ENCODE measurements around the gene CCDC9B. TPM values are rescaled to one million over a fixed set of nuclear protein-coding genes. Genes with fewer than 3 reads are reported as not detected.

CCDC9B gene
- total RNA-seq, 1 donor from 2014 or later: 0.86 TPM

DNA sequence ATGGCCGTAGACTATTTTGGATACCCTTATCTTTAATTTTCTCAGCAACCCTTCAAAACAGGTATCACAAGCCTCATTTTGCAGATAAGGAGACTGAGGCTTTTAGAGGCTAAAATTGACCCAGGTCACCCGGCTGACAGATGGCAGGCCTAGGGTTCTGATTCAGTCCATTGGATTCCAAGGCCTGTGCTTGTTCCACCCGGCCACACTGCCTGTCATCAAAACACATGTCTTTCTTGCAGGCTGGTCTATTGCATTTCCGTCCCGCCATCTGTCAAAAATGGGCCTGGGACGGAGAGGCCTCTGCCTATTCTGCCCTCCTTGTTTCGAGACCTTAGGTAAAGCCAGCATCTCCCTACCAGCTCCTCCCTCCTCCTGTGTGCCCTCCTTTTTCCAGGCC, 9.1 kb downstream of the CCDC9B start:
- intact Hi-C loops (cut with micrococcal nuclease): no loop called here

DNA sequence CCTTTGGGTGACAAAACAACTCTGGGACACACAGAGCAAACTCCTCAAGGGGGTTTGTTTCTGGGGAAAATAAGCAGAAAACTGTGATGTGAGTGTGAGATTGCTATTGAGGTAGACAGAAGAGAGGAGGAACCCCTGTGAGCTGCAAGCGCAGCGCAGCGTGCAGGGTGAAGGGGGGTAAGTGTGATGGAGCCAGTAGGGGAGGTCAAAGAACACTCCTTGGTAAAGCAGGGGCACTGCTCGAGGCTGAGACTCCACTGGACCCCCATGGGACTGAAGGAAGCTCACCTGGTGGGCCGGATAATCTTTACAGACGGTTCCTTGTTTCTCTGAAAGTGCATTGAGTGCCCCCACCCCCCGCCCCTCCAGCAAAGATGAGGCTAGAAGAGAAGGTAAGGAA, 9.7 kb downstream of the CCDC9B start:
- intact Hi-C loops (cut with micrococcal nuclease): no loop called here

DNA sequence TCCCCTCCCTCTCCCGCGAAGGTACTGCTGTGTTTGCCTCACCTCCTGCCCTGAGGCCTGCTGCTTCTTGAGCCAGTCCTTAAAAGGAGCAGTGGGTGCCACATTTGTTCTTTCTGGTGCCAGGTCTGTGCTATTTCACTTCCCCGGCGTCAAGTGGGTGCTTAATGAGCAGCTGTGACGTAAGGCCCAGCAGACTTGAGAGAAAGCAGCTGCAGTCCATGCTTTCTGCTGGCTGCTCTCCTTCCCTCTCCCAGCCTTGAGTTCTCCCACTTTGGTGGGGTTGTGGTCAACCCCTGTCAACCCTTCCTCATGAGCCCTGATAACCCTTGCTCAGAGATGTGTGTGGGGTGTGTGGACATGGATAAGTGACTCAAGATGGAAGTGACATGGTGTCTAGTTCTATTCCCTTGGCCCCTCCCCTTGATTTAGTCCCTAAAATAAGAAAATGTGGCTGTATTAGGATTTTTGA, 10.3 kb downstream of the CCDC9B start:
- intact Hi-C loops (cut with micrococcal nuclease): no loop called here

DNA sequence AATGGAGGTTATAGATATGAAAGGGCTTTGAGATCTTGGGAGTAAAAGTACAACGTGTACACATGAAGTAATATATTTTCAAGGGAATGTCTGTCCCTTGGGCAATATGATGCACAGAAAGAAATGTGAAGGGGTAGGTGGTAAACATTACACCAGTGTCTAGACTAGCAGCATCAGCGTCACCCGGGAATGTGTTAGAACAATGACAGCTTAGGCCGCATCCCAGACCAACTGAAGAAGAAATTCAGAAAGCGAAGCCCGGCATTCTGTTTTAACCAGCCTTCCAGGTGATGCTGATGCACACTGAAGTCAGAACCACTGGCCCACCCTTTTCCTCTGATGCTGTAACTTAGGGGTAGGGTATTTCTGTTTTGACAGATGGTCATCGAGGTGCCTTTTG, 10.9 kb downstream of the CCDC9B start:
- intact Hi-C loops (cut with micrococcal nuclease): loop anchor here (10.0 kb wide), 1 partner anchor 905 kb away; the partner anchor contains the start of genes CHP1 and EXD1

DNA sequence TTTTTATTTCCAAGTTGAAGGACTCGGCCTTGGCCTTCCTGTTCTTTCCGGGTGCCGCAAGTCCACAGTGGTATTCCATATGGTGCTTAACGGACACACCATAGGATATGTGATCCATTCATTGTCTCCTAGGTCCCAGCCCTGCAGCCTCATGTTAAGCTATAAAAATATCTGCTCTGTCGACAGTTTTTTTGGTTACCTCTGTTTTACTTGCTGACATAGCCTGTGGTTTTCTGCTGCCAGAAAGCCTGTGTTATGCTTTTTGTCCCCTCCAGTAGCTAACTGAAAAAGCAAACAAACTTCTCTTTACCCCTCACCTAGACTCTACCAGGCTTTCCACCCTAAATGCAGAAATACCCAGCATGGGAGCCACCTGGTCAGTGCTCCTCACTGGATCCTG, 12.0 kb downstream of the CCDC9B start:
- intact Hi-C loops (cut with micrococcal nuclease): loop anchor here (10.0 kb wide), 1 partner anchor 906 kb away; the partner anchor contains the start of genes CHP1 and EXD1

DNA sequence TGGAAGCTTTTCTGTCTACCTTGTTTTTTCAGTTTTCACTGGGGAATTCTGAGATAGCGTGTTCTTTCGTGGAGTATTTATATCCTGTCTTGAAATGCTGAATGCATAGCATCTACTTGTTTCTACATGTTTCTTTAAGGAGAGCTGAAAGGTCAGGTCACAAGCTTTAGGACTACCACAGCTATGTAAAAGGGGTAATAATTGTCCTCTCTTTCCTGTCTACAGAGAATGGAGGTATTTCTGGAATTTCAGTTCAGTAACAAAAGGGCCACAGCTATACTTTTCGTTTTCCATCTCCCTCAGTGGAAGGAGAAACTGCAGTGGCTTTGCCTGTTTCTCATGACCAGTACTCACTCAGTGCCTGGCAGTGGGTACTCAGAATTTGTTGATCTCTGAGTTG, 12.6 kb downstream of the CCDC9B start:
- intact Hi-C loops (cut with micrococcal nuclease): loop anchor here (10.0 kb wide), 1 partner anchor 907 kb away; the partner anchor contains the start of genes CHP1 and EXD1

DNA sequence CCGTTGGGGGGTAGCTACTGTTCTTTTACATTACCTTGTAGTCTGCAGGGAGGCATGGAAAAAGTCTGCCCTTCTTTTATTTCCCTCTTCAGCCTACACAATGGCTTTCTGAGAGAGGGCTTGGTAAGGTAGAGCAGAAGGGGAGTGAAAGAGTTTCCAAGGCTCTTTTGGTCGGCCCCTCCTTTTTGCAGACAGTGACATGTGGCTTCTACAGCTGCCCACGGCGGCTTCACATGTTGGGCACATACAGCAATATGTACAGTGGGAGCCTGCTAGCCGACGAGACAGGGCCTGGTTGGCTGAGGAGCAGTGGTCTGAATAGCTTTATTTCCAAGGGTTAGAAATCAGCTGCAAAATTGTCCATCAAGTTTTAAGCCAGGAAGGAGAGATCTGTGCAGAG, 13.3 kb downstream of the CCDC9B start:
- intact Hi-C loops (cut with micrococcal nuclease): loop anchor here (10.0 kb wide), 1 partner anchor 907 kb away; the partner anchor contains the start of genes CHP1 and EXD1

DNA sequence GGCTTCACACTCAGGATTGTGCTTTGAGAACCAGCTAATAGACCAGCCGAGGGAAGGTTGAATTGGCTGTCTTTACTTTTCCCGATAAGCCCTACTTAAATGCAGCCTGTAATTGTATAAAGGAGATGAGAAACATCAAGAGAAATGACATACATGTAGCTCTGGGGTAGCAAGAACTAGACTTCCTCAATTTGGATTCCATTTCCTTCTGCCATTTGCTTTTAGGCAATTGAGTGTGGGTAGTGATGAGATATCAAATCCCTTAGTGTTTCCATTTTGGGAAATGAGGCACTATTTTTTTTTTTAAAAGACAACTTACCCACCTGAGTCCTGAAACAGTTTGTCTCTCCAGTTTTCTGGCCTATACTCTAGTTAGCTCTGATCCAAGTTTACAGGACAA, 15.0 kb downstream of the CCDC9B start:
- intact Hi-C loops (cut with micrococcal nuclease): loop anchor here (10.0 kb wide), 1 partner anchor 909 kb away; the partner anchor contains the start of genes CHP1 and EXD1

DNA sequence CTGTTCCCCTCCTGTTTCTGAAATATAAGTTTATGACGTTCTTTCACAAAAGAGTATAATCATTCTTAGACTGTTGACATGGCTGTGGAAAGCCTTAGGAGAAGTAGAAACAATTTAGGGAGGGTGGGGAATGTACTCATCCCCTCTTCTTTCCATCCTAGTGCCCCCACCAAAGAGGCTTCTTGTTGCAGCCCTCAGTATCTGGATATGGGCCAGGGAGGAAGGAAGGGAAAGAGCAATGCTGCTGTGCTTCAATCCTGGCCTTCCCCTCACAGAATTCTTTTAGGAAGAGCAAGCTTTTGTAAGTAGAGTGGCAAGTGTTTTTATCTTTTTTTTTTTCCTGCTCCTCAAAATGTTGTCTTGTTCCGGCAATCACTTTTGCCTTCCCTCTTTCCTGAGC, 15.6 kb downstream of the CCDC9B start:
- intact Hi-C loops (cut with micrococcal nuclease): loop anchor here (10.0 kb wide), 1 partner anchor 910 kb away; the partner anchor contains the start of genes CHP1 and EXD1

DNA sequence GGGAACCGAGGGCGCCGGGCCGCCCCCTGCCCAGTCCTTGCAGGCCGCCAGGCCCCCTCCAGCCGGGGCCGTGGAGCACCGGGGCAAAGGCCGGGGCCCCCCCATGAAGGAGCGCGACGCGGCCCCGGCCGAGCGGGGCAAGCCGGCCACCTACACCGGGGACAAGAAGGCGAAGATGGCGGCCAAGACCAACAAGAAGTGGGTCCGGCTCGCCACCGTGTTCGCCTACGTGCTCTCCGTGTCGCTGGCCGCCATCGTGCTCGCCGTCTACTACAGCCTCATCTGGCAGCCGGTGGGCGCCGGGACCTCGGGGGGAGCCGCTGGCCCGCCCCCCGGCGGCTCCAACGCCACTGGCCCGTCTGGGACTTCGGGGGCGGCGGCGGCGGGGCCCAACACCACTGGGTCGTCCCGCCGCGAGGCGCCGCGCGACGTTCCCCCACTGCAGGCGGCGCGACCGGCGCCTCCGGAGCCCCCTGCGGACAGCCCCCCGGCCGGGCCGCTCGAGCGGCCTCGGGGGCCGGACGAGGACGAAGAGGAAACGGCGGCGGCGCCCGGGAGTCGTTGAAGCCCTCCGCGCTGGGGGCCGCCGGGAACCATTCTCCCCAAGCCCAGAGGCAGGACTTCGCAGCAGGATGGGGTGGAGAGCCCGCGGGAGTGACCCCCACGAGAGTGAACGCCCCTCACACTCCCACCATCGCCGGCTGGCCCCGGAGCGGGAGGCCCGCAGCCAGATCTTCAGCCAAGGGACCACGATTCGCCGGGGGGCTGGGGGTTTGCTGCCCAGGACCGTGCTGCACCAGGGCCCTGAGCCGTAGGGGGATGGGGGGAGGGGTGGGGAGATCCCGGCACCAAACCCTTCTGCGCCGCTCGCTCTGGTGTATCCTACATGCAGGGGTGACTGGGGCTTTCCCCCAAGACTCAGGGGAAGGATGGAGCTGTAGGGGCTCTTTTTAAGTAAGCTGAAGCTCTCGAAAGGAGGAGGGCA, 16.5 kb downstream of the CCDC9B start:
- intact Hi-C loops (cut with micrococcal nuclease): loop anchor here (1.0 to 10.0 kb wide), 2 partner anchors 17 to 911 kb away; partner anchors contain the start of genes CHP1, EXD1 and PLCB2

DNA sequence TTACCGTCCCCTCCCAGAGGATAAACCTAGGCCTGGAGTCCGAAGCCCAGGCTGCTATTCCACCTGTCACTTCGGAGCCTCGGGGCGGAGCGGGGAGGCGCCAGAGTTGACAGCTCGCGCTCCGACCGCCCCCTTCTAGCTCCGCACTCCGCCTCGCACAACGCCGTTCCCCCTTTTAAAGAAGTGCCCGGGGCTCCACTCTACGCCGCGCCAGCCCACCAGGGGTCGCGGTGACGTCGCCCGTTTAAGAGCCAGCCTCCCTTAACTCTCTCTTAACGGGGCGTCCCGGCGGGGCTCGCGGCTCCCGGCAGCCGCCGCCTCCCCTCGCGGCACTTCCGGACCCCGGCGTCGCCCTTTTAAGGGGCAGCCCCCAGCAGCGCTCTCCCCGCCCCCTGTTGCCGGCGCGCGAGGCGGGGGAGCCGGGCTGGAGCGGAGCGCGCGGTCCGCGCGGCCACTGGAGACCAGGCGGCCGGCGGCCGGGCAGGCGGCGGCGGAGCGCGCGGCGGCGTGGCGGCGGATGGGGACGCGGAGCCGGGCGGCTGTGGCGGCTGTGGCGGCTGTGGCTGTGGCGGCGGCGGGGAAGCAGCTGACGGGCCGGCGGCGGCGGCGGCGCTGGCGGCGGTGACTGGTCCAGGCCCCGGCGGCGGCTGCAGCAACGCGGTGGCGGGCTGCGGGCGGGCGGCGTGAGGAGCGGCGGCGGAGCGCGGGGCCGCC, 17.3 kb downstream of the CCDC9B start, which contains the start of gene INAFM2:
Gene INAFM2 (plus strand): TSS at position 454 of the 714 bp plus-strand sequence. CDS start 364 bp downstream, outside the sequence.
- intact Hi-C loops (cut with micrococcal nuclease): loop anchor here (1.0 to 10.0 kb wide), 2 partner anchors 16 to 911 kb away; partner anchors contain the start of genes CHP1, EXD1 and PLCB2

DNA sequence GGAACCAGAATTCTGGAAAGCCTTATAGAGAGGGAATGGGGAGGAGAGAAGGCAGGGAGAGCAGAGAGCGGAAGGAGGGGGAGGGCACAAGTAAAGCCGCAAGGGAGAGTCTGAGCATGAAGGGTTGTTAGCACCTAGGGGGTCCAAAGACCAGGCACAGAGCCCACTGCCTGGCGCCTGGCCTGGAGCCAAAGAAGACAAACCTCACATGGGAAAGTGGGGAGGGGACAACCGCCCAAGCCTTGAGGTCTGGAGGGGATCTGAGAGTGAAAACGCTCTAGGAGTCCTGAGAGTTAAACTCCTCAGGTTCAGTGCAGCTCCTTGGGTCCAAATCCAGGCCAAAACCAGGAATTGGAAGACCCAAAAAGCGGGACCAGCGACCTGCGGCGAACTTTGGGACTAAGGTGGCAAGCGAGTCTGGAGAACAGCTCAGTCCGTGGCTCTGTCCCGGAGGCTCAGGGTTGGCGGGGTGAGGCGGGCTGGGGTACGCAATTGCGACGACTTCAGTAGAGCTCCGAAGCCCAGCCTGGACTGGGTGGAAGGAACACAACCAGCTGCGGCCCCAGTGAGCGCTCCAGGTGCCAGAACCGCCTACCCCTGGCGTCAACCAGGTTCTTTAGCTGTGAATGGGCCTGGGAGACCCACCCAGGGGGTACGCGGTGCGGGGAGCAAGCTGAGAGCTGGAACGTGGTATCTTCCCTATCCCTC, 18.1 kb downstream of the CCDC9B start:
- intact Hi-C loops (cut with micrococcal nuclease): loop anchor here (1.0 to 10.0 kb wide), 2 partner anchors 15 to 912 kb away; partner anchors contain the start of genes CHP1, EXD1 and PLCB2

DNA sequence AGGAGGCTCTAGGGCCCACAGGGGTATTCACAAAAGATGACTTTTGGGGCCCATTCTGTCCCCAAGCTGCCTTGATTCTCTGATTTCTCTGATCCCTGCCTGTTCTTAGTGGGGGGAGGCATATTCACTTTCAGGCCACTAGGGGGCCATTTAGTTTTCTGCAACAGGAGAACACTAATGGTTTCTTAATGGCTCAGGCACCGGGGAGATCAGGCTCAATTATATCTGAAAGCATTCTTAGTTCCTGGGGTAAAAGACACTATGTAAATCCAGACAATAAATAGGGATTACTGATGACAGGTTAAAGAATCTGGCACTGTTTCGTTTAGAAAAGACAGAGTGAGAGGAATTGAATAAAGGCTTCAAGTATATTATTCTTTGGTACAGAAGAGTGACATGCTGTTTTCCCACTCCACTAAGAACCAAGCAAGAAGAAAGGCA, 19.8 kb downstream of the CCDC9B start:
- intact Hi-C loops (cut with micrococcal nuclease): loop anchor here (1.0 to 10.0 kb wide), 2 partner anchors 17 to 914 kb away; partner anchors contain the start of genes CHP1 and EXD1

DNA sequence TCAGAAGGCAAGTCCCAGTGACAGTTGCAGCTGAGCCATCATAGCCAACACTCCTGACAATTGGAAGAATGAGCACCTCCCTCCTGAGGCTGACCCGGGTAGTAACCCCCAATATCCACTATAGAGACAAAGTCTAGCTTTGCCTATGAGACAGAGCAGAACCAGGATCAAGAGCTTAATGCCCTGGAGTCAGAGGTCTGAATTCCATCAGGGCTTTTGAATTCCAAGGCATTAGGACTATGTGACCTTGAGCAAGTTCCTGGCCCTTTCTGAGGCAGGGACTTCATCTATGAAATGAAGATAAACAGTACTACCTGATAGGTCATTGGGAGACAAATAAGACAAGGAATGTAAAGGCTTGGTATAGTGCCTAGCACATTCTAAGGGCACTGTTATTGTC, 20.3 kb downstream of the CCDC9B start:
- intact Hi-C loops (cut with micrococcal nuclease): loop anchor here (10.0 kb wide), 1 partner anchor 914 kb away; the partner anchor contains the start of genes CHP1 and EXD1

DNA sequence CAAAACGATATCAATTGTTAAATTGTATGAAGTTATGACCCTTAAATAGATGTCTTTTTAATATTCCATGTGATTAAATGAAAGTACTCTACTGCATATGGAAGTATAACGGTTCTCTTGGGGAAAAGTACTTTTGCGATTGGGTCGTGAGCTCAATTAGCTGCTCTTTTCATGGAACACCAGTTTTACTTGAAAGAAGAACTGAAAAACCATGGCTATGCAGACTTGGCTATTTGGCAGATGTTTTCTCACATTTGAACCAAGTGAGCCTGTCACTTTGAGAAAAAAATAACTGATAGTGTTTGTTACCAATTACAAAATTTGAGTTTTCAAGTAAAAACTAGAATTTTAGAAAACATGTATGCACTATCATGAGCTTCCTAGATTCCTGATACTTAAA, 23.2 kb downstream of the CCDC9B start:
- intact Hi-C loops (cut with micrococcal nuclease): no loop called here

DNA sequence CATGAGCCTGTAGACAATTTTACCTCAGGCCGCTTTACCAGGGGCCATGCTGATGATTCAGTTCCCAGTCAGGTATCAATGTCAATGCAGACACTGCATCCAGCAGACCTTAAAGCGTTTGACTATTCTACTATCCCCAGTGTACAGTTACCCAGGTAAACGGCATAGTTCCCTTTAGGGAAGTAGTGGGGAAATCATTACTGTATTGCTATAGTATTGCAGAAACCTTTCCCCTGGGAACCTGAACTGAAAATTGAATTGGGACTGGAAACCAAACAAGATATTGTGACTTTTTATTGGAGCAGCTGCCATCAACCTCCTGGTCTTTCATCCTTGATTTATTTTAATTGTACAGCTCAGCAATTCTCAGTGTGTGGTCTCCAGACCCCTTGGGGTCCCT, 23.8 kb downstream of the CCDC9B start:
- intact Hi-C loops (cut with micrococcal nuclease): no loop called here

DNA sequence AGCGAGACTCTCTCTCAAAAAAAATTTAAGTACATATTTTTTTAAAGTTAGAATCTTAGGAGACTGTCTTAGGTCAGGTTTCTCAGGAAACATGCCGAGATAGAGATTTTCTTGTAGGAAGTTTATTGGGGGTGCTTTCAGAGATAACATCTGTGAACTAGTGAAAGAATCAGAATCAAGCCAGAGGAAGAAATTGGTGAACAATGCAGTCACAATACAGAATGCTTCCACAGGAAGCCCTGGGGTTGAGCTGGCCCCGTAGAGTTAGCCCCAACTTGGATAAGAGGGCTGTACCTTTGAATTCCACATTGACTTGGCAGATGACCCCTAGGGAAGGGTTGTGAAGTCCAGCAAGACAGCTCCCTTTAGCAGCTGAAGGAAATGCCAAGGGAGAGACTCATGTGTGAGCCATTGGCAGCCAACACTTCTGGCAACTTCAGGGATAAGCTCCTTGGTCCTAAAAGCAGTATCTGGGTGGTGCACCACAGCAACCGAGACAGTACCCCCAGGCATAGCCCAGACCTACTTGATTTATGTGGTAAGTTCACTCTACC, 25.9 kb downstream of the CCDC9B start:
- intact Hi-C loops (cut with micrococcal nuclease): no loop called here

DNA sequence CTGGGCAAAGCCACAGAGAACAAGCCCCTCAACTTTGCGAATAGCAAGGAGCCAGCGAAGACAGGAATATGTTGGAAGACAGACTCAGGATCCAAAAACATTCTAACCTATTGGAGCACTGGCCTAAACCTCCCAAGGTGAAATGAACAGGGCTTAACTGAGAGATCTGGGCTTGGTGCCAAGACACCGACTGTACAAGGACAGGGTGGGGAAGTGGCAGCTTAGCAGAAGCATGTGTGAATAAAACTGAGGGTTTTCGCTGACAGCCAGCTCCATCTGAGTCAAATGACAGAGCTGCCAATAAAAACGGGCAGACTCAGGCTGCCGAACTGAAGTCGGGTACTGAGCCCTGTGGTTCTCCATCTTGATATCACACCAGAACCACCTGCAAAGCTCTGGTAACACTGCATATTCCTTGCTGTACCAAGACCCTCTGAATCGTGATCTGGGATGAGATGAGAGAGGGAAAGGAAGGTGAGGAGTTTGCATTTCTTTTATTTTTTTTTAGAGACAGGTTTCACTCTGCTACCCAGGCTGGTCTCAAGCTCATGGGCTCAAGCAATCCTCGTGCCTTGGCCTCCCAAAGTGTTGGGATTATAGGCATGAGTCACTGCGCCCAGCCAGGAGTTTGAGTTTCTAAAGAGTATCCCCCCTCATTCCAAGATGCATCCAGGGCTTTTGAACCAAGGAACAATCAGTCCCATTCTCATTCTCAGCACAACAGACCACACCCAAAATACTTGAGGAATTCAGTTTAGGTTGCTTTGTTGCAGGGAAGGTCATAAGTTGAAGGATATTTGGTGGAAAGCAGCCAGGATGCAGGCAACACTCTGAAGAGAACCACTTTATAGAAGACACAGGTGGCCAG, 27.0 kb downstream of the CCDC9B start:
- intact Hi-C loops (cut with micrococcal nuclease): no loop called here

Data from T-helper 2 cell treated with Interferon-gamma antibody and Interleukin-4, amounts not matched to agents 100 ng/mL and 5 ng/mL, for 36 hours (primary cell).